Upper lobe of right lung (tissue), 1 donor: Measurements from ENCODE around the gene ANO2. TPM values are rescaled to one million over a fixed set of nuclear protein-coding genes. Genes with fewer than 3 reads are reported as not detected.

Experiments used
- ATAC-seq: fragments of 200-7000 bp; cut with Tn5 transposase; one replicate; pipeline ENCODE4 v1.9.1; 2020; ENCODE audit warnings: mild to moderate bottlenecking, moderate library complexity
- DNase-seq: peaks from one replicate; pipeline ENCODE4 v3.0.0-alpha.2; 2020
- H3K27ac ChIP-seq: fragments of 200-600 bp; one replicate; pipeline ENCODE4 v1.8.0; 2022
- H3K27me3 ChIP-seq: fragments of 200-600 bp; one replicate; pipeline ENCODE4 v1.8.0; 2022; ENCODE audit warnings: mild to moderate bottlenecking
- H3K36me3 ChIP-seq: fragments of 200-600 bp; one replicate; pipeline ENCODE4 v1.8.0; 2022
- H3K4me1 ChIP-seq: fragments of 200-600 bp; one replicate; pipeline ENCODE4 v1.8.0; 2022
- H3K4me3 ChIP-seq: fragments of 200-600 bp; one replicate; pipeline ENCODE4 v1.8.0; 2022; ENCODE audit warnings: mild to moderate bottlenecking
- H3K9me3 ChIP-seq: fragments of 200-600 bp; one replicate; pipeline ENCODE4 v1.8.0; 2022
- intact Hi-C: fragments of 100-400 bp; cut with DNase I; formaldehyde crosslinking; loops from one replicate; pipeline ENCODE4 v1.11.0; 2022
- total RNA-seq: library from RNA; stranded (reverse); fragmentation: NEBNext Ultra II Directional; extraction: Animal tissue kit (Norgen Biotek cat#: 25700); gene quantifications from one replicate; pipeline ENCODE4 v1.2.1, GENCODE V29; 2021
- TF ChIP-seq, protein P1 (sequence below): fragments of 200-600 bp; IDR thresholded peaks from one replicate; pipeline ENCODE4 v1.8.0; 2022; ENCODE audit warnings: antibody characterized with exemption
- donor health status: DM: no; HTN: yes; CAD: no; lungs with severe emphysema.

Gene ANO2
- total RNA-seq, 1 donor from 2014 or later = 36.8 TPM

DNA sequence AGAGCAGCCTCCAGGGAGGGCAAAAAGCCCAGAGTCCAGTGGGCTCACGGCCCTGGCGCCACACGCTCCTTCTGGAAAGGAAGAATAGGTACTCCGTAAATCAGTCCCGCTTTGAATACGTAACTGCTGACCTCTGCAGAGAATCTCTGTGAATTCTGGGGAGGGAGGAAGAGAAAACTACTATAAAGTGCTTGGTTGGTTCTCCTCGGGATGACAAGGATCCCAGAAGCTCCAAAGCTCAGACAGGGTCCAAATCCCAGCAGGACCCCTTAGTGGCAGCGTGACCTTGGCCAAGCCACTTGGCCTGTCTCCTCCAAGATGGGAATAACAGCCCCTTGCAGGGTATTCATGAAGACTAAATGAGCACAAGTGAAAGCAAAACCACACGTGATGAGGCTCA, 31.7 kb downstream of the ANO2 start:
- TF ChIP-seq, protein P1, sequence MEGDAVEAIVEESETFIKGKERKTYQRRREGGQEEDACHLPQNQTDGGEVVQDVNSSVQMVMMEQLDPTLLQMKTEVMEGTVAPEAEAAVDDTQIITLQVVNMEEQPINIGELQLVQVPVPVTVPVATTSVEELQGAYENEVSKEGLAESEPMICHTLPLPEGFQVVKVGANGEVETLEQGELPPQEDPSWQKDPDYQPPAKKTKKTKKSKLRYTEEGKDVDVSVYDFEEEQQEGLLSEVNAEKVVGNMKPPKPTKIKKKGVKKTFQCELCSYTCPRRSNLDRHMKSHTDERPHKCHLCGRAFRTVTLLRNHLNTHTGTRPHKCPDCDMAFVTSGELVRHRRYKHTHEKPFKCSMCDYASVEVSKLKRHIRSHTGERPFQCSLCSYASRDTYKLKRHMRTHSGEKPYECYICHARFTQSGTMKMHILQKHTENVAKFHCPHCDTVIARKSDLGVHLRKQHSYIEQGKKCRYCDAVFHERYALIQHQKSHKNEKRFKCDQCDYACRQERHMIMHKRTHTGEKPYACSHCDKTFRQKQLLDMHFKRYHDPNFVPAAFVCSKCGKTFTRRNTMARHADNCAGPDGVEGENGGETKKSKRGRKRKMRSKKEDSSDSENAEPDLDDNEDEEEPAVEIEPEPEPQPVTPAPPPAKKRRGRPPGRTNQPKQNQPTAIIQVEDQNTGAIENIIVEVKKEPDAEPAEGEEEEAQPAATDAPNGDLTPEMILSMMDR = no peak
- Histone ChIP-seq H3K27ac (no peak overlapping the region), H3K4me3 (no peak overlapping the region), H3K9me3 (no peaks in the 10 kb centered on the region), H3K27me3 (no peaks in the 10 kb centered on the region), H3K36me3 (no peaks in the 10 kb centered on the region), H3K4me1 (no peaks in the 10 kb centered on the region)
- no peak for DNase-seq
- intact Hi-C loops = no loop called here
- no peak for ATAC-seq

DNA sequence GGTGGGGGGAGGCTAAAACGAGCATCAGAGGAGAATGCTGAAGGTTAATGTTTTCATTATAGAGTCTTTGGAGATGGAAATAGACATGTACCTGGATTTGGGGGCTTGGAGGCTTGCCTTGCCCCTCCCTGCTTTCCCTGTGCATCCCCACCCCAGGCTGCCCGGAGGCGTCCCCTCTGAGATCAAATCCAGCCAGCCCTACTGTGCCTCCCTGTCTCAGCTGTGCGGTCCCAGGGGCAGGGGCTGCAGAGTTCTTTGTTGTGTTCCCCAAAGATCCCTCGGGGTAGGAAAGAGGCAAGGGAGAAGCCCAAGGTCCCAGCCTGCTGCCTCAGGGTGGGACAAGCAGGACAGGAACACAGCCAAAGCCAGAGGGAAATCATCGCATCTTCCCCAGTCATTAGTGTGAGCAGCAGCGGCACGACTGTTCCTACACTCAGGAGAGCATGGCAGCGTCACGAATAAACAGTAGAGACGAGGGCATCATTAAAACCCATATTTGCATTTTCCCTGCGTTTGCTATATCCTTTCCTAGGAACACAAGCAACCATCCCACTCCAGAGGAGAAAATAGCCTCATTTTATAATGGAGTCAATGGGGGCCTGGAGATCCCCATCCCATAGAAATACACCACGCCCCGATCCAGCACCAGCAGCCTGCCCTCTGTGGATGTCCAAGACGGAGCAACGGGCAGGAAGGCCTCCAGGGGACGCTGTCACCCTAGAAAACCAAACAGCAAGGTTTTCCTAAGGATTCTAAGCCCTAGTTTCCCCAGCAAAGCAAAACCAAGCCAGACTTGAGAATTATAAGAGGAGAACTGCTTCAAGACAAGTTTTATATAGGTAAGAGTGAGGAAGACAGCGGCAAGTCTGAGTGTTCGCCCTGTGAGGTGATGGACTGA, 32.4 kb downstream of the ANO2 start:
- no peaks in the 10 kb centered on the region for H3K9me3 ChIP-seq
- intact Hi-C loops = no loop called here
- ATAC-seq = no peak
- H3K27ac ChIP-seq = no peak overlapping the region
- peak; percentile 46 for DNase-seq
- no peaks in the 10 kb centered on the region for H3K4me1 ChIP-seq
- H3K4me3 ChIP-seq = no peak overlapping the region
- H3K36me3 ChIP-seq = no peaks in the 10 kb centered on the region
- TF ChIP-seq, protein P1 = no peak
- no peaks in the 10 kb centered on the region for H3K27me3 ChIP-seq

DNA sequence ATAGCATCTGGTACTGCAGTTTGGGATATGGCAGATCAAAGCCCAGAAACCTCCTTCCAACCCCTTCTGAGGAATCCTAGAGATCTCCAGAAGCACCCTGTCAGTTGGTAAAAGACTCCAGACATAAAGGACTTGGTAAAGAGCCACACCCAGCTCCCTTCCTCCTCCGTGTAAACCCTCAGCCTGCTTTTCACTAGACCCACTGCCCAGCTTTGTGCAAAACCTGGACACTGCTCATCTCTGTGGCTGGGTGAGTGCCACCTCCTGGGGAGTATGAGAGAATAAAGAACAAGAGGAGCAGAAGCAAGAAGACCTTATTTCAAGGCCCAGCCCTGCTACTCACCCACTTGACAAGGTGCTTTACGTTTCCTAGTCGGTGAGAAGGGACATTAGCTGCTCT, 33.0 kb downstream of the ANO2 start:
- intact Hi-C loops = no loop called here
- H3K36me3 ChIP-seq = no peaks in the 10 kb centered on the region
- no peaks in the 10 kb centered on the region for H3K9me3 ChIP-seq
- DNase-seq = no peak
- no peaks in the 10 kb centered on the region for H3K4me1 ChIP-seq
- no peak overlapping the region for H3K4me3 ChIP-seq
- H3K27ac ChIP-seq = no peak overlapping the region
- no peak for ATAC-seq
- H3K27me3 ChIP-seq = no peaks in the 10 kb centered on the region
- TF ChIP-seq, protein P1 = no peak

DNA sequence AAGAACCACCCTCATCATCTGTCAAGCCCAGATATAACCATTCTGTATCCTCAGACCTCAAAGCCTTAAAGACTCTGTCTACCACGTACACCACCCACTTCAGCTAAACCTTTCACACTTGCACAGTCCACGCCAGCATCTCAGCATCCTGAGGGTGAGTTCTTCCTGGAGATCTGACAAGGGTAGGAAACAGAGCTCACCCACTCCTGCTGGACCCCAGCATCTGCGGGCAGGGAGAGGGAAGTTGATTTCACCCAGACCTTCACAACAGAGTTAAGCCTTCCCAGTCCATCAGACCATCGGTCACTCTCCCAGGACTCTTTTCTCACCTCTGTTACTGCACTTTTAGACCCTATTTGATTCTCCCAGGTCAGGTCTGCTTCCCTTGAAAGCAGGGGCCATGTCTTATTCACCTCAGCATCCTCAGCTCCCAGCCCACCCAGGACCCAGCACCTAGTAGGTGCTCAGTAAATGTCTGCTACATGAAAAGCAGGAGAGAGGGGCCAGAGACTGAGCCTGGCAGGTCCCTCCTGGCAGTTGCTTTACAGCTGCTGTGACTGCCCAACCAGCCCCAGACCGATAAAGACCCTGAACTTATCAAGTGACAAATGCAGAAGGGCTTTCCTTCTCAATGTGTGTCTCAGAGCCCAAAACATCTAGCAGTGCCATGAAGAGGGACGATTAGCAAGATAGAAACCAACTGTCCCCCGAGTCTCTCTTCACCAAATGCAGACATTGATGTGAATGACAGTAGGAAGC, 34.1 kb downstream of the ANO2 start:
- H3K9me3 ChIP-seq = no peaks in the 10 kb centered on the region
- H3K4me1 ChIP-seq = no peaks in the 10 kb centered on the region
- H3K27me3 ChIP-seq = no peaks in the 10 kb centered on the region
- TF ChIP-seq, protein P1 = no peak
- no peak overlapping the region for H3K4me3 ChIP-seq
- ATAC-seq = no peak
- no peaks in the 10 kb centered on the region for H3K36me3 ChIP-seq
- DNase-seq = no peak
- intact Hi-C loops = no loop called here
- H3K27ac ChIP-seq = no peak overlapping the region

DNA sequence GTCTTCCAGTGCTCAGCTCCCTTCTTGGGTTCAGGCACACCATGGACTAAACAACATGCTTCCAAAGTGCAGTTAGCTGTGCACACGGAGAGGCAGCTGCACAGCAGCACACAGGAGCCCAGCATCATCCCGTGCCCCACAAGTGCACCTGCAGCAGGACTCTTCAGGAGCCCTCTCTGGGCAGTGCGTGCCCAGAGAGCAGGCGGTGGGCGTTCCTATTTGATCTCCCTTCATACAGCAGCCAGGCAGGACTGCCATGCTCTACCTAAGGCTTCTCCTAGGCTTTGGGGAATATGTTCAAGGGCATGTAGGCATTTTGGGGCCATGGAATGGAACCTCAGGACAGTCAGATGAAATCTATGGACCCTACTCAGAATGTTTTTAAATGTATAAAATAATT, 35.5 kb downstream of the ANO2 start:
- no peak overlapping the region for H3K27ac ChIP-seq
- DNase-seq = no peak
- no peaks in the 10 kb centered on the region for H3K27me3 ChIP-seq
- no peaks in the 10 kb centered on the region for H3K4me1 ChIP-seq
- H3K4me3 ChIP-seq = no peak overlapping the region
- H3K36me3 ChIP-seq = no peaks in the 10 kb centered on the region
- intact Hi-C loops = no loop called here
- no peak for ATAC-seq
- no peaks in the 10 kb centered on the region for H3K9me3 ChIP-seq
- TF ChIP-seq, protein P1 = no peak
